ENCODE data around the gene MOCS2. TPM values are rescaled to one million over a fixed set of nuclear protein-coding genes. Genes with fewer than 3 reads are reported as not detected.

Gene MOCS2
- total and polyA plus RNA-seq, 2 of the 8 experiments (the other 6 are each of a cell fraction or from before 2014, with no cell fraction given): 6.7 to 16.1 TPM

GRCh38 chr5:53055365-53055764, 54.2 kb downstream of the MOCS2 start (continued):
- no peak for TF ChIP-seq CHD7 (IDR thresholded peaks at IDR 0.05; ENCODE audit: insufficient replicate concordance, low read length)
- no peak for TF ChIP-seq CTCF (IDR thresholded peaks at IDR 0.05; ENCODE audit: control extremely low read depth in 1 of 3, insufficient read depth in 1 of 3, low read depth in 1 of 3, low read length in 3 of 3)
